Stimulated activated CD4-positive, alpha-beta T cell treated with anti-CD3 and anti-CD28 coated beads, TNF-alpha, amount 100 ng/mL, for 48 hours (primary cell): ENCODE results near the gene CHD1L.
"Not testable (repeated sequence)": the region's sequence is repeated elsewhere in the genome, so short reads cannot be mapped to it uniquely, and the experiment has no call there.

Source experiments
- DNase-seq, 3 donors: peaks; one replicate each; pipeline ENCODE4 v3.0.0-alpha.2; 2020; ENCODE audit warnings: low read depth in 3 of 3

The CHD1L gene

GRCh38 chr1:147242449-147243227, at the start of gene CHD1L:
Gene CHD1L (plus strand): TSS chr1:147242684. CDS start chr1:147242704, 20 bp downstream.
- DNase-seq, result peak; percentile 88 to 90 (median 90)

- not testable (repeated sequence) for DNase-seq
These were observed 45.2 kb upstream of the CHD1L start for GRCh38 chr1:147197324-147197723.

- no peak for DNase-seq
These were observed 41.2 kb upstream of the CHD1L start for GRCh38 chr1:147201276-147201675.

- no peak for DNase-seq
These were observed 40.7 kb upstream of the CHD1L start for GRCh38 chr1:147201786-147202185.

- no peak for DNase-seq
These were observed 39.9 kb upstream of the CHD1L start for GRCh38 chr1:147202576-147202975.

DNA sequence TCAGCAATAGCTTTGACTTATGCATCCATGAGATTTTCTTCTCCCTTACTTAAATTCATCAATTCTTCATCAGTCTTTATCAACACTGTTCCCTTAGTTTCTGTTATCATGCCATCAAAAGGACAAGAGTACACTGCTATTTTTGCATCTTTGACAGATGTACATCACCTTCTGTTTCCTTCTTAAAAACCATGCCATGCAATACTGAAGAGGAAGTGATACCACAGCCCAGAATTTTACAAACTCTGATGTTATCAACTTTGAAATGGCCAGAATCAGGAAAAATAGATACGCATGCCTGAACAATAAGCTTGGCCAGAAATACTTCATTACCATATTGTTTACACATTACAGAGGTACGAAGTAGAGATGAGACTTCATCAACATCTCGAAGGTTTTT, 38.4 kb upstream of the CHD1L start:
- DNase-seq, result no peak

DNA sequence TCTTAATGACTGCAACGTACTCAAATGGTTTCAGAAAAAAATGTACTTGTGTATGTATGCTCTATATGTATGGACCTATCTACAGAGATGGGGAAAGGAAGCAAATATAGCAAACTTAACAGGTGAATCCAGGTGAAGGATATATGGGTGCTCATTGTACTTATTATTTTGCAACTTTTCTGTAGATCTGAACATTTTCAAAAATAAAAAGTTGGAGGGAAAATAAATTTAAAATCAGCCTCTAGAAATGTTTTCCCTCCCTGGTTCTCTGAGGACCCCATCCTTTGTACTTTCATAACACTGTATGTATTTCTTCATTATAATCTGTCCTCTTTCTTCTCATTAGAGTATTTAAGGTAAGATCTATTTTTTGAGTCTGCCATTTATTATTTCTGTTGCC, 35.3 kb upstream of the CHD1L start:
- no peak for DNase-seq

- no peak for DNase-seq
These were observed 33.9 kb upstream of the CHD1L start for GRCh38 chr1:147208619-147209018.

GRCh38 chr1:147209825-147210821, 32.4 kb upstream of the CHD1L start:
- no peak for DNase-seq

GRCh38 chr1:147210987-147211386, 31.5 kb upstream of the CHD1L start:
- DNase-seq, result no peak

DNA sequence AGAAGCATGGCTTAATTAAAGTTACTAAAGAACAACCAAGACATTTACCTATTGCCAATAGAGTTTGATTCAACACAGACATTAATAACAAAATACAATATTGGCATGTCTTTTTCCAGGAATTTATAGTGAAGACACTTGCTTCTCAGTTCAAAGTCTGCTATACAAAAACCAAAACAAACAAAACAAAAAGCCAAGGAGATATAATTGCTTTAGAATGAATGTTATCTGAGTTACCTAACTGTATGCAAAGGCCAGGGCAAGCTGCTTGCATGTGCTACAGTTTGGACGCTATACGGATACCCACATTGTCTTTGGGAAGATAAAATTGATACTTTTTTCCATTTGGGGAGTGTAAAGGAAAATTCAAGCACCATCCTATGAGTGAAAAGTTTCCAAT, 30.9 kb upstream of the CHD1L start:
- DNase-seq, result no peak

DNA sequence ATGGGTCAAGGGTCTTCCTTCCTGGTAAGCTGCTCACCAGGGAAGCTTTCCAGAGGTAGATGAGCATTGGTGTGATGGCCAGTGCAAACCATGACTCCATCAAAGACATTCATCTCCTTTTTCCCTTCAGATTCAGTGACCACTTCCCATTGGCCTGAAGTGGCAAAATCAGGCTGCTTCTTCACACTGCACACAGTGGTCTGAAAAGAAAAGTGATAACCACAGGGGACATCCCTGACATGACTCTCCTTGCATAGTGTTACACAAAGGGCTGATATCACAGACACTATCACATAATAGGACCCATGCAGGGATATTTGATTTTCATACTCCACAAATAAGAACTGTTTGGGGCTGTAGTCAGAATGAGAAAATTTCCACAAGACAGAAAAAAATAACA, 29.2 kb upstream of the CHD1L start:
- DNase-seq, result no peak

GRCh38 chr1:147214325-147214724, 28.2 kb upstream of the CHD1L start:
- DNase-seq, result no peak

GRCh38 chr1:147214842-147215539, 27.5 kb upstream of the CHD1L start:
- no peak for DNase-seq

GRCh38 chr1:147215540-147215916, 27.0 kb upstream of the CHD1L start:
- DNase-seq, result no peak

DNA sequence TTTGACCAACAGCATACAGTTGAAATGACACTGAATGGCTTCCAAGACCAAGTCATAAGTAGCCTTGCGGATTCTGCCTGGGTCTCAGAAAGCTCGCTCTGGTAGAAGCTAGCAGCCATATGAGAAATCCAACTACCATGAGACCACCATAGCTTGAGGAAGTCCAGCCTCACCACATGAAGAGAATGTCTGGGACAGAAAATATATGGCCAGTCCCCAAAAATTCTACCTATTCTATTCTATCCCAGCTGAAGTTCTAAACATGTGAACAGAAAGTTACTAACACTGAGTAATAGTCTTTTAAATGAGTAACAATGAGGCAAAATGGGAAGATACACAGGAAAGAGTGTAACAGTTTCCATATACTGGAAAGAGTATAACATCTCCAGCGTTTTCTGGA, 26.4 kb upstream of the CHD1L start:
- no peak for DNase-seq

- no peak for DNase-seq
These were observed 25.3 kb upstream of the CHD1L start for GRCh38 chr1:147217141-147217540.

DNA sequence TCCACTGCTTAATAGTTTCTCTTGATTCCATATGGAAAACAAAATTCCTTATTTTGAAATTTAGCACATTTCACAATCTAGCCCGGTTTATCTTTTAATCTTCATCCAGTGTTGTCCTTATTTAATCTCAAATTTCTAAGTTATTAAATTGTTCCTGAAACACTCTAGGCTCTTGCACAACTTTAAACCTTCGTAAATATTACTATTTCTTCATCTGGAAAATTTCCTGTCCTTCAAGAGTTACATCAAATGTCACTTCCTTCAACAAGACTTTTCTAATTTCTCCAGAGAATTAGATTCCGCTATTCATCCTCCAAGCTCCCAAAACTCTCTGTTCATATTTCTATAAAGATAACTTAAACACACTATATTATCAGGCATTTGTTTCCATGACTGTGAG, 23.9 kb upstream of the CHD1L start:
- DNase-seq, result no peak

DNA sequence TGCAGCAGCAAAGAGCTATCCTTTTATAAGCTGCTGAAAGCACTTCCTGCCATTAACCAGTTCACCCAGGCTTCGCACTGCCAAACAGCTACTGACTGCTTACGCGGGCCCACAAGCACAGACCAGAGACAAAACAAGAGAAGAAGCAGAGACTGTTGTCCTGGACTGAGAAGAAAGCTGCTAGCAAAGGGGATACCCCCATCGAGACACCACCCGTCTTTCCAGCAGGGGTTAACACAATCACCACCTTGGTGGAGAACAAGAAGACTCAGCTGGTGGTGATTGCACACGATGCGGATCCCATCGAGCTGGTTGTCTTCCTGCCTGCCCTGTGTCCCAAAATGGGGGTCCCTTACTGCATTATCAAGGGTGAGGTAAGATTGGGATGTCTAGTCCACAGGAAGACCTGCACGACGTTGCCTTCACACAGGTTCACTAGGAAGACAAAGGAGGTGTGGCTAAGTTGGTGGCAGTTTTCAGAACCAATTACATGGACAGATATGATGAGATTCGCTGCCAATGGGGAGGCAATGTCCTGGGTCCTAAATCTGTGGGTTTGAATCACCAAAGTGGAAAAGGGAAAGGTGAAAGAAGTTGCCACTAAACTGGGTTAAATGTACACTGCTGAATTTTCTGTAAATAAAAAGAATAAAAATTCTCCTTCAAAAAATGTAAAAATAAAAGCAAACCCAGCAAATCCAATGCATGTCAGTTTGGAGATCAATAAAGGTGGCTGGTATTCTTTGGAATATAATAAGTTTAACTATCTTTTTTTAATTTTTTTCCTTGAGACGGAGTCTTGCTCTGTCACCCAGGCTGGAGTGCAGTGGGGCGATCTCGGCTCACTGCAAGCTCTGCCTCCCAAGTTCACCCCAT, 18.5 kb upstream of the CHD1L start:
- no peak for DNase-seq

GRCh38 chr1:147225193-147225730, 17.2 kb upstream of the CHD1L start, which contains the start of gene FMO5:
Gene FMO5 (minus strand): TSS chr1:147225339. CDS start chr1:147225029, 310 bp downstream.
- DNase-seq, result peak; percentile 20 to 32 (median 28)

GRCh38 chr1:147231032-147231431, 11.5 kb upstream of the CHD1L start:
- DNase-seq, result not testable (repeated sequence)
